GOT3 (cell line): Measurements from ENCODE around the gene BTF3L4.
"Not testable (repeated sequence)": the region's sequence is repeated elsewhere in the genome, so short reads cannot be mapped to it uniquely, and the experiment has no call there.

Experiments
- DNase-seq: peaks from one replicate; lab custom pipeline; 2025; ENCODE audit warnings: mixed read lengths; lab: John Stamatoyannopoulos, UW

Gene BTF3L4

DNA sequence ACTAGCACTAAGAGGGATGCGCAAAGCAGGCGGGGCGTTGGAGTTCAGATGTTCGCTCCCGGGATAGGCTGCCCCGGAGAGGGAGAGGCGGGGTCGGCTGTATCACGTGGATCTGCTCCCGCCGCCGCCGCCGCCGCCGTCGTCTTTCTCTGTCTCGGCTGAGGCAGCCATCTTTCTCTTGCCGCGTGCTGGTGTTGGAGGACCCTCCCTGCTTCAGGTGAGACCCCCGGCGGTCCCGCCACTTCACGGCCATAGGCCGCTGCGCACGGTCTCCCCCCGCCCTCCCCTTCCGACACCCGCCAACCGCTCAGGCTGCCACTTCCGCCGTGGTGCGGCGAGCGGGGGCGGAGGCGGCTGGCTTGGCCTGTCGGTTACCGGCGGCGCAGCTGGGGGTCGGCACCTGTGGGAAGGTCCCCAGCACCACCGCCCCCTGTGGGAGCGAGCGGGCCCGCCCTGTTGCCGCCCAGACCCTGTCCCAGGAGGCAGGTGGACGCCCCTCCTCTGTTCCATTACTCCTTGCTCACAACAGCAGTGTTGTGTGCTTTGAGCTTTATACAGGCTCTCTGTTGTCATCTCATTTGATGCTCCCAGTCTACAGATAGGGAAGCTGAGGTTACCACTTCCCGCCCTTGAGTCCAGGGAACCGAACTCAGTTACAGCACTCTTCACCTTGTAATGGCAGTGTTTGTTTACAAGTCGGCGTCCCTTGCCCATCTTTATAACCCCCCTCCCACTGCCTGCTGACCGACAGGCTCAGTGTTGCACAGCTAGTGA is at the start of gene BTF3L4:
TSS of gene BTF3L4 (plus strand) at position 133 of the 774 bp plus-strand sequence. CDS start 3,553 bp downstream, outside the sequence.
- DNase-seq = peak; percentile 69

- no peak for DNase-seq
Observed at GRCh38 chr1:52007215-52008002, 48.7 kb upstream of the BTF3L4 start.

- no peak for DNase-seq
Observed at GRCh38 chr1:52008071-52008809, 47.9 kb upstream of the BTF3L4 start.

DNA sequence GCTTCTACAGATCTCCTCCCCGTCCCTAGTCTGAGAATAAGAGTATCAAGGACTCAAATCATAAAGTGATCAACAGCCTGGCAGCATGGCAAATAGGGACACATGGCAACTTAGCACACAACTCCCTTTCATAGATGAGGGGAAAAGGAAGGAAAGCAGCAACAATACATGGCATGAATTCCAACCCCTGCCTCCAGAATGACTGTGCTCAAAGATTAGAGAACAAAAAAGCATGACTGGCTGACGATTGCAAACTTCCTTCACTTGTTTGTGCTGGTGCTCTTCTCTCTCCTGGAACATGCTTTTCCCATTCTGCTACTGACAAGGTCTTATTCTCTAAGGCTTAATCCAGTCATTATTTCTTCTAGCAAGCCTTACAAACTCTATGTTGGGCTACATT is 34.0 kb upstream of the BTF3L4 start:
- DNase-seq = no peak

DNA sequence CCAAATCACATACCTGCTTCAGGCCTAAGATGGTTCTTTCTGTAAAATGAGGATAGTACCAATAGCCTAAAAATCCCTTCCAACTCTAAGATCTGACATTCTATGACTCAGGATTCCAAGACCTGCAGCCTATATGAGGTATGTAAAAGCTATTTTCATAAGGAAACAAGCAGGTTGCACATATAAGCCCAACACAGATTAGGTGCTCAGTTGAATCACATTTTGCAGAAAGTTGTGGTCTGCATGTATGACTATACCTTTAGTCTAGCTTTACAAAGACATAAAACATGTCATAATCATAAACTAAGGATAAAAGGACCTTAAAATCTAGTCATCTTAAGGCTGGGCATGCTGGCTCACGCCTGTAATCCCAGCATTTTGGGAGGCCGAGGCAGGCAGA is 29.8 kb upstream of the BTF3L4 start:
- no peak for DNase-seq

DNA sequence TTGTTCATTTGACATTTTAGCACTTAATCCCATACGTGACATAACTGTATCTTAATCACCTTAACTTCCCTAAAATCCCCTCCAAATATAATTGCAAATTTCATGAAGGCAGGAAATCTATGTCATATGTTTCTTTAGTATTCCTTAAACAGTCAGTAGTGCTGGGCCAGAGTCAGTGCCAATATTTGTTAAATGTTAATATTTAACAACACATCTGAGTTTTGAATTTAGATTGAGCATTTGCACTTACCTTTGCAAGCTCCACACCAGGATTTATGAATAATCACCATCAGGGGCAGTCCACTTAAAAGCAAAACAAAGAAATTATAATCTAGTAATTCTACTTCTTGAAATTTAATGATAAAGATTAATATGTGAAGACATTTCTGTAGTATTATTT is 27.8 kb upstream of the BTF3L4 start:
- no peak for DNase-seq

DNA sequence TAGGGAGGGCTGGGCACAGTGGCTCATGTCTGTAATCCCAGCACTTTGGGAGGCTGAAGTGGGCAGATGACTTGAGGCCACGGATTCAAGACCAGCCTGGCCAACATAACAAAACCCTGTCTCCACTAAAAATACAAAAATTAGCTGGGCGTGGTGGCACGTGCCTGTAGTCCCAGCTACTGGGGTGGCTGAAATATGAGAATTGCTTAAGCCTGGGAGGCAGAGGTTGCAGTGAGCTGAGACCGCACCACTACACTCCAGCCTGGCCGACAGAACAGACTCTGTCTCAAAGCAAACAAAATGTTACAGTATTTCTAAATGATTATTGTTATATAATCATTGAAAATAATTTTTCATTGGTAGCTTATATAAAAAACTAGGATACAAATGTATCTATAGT is 27.3 kb upstream of the BTF3L4 start:
- DNase-seq = not testable (repeated sequence)

GRCh38 chr1:52032124-52032784 is 23.8 kb upstream of the BTF3L4 start:
- no peak for DNase-seq

DNA sequence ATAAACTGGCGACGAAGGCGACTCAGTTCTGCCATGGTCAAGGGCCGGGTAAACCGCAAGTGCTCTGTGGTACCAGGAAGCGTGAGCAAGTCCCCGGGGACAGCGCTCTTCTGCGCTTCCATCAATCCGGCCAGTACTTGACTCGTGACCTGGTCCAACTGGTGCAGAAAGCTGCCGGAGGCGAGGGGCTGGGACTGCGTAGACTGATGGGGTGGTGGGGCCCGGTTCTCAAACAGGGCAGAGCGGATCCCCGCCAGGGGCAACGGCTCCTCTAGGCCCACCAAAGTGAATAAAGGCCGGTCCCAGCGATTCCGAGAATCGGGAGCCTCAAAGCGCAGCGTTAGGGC is 23.3 kb upstream of the BTF3L4 start:
- DNase-seq = peak; percentile 25

DNA sequence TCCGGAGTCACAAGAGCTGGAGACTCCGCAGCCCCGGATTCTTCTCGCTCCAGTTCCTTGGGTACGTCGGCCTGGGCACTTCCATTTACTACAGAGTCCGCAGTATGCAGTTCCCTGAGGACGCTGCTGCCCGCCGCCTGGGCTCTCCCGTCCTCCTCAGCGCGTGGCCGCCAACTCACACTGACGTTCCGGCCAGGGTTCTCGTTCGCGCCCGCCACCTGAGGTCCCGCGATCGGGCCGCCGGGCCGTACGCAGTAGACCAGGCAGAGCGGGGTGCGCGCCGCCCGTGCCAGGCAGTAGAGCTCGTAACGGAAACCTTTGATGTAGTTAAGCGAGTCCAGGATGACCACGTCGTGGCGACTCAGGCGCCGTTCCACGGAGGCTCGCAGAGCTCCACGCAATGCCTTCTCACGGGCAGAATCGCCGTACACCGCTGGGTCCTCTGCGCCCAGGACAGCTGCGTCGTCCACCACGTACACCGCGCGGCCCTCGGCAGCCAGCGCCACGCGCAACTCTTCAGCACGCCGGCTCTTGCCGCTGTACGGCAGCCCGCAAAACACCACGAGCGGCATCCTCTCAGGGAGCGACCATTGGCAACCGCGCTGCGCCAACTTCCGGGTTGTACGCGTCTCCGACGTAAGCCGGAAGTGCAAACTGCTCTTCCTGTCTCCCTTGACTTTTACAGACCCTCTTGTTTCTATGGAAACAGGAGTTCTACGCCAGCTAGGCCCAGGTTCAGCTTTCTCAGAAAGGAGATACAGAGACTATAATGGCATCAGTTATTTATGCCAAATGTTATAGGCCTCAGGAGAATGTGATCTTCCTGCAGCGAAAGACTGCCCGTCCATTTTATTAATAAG is 22.7 kb upstream of the BTF3L4 start, which contains the start of gene KTI12:
TSS of gene KTI12 (minus strand) at position 621 of the 860 bp plus-strand sequence. CDS start at position 572, 49 bp downstream.
- DNase-seq = peak; percentile 59

- no peak for DNase-seq
Observed at GRCh38 chr1:52034050-52034384, 22.1 kb upstream of the BTF3L4 start.

DNA sequence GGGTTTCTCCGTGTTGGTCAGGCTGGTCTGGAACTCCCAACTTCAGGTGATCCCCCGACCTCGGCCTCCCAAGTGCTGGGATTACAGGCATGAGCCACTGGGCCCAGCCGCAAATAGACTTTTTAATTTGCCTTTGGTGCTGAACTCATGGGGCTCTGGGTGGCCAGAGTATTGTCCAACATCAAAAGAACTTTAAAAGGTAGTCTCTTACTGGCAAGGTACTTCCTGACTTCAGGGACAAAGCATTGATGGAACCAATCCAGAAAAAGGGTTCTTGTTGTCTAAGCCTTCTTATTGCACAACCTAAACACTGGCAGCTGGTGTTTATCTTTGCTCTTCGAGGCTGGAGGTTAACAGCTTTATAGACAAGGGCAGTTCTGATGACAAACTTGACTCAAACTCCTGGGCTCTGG is 18.7 kb upstream of the BTF3L4 start:
- DNase-seq = no peak

DNA sequence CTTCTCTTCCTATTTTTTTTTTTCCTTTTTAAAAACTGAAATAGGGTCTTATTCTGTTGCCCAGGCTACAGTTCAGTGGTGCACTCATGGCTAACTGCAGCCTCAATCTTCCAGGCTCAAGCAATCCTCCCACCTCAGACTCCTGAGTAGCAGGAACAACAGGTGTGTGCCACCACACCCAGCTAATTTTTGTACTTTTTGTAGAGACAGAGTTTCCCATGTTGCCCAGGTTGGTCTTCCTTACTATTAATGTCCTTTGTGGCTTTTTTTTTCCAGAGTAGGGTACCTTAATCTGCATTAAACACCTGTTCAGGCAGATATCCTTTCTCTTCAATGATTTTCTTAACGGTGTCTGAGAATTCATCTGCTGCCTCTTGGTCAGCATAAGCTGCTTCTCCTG is 18.2 kb upstream of the BTF3L4 start:
- DNase-seq = no peak

DNA sequence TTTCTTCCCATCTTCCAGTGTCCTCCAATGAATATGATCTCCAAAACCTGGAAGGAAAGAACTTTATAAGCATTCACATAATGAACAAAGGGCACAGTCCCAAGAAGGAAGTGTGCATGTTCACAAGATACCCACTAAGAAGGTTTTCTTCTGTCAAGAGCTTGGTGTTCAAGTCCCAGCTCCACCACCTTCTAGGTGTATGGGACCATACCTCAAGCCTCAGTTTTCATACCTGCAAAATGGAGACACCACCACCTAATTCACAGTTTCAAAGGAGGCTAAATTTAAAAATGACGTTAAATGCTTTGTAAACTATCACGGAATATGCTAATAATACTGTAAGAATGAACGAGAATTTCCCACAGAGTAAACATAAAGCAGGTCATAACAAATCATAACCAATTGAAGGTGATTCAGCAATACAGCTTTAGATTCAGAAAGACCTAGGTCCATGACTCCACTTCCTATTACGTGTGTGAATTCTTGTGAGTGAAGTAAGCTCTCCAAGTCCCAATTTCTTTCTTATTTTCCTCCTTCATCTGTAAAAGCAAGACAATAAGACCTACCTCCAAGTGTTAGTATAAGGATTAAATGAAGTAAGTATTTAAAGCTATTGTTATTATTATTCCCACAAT is 14.4 kb upstream of the BTF3L4 start:
- no peak for DNase-seq

DNA sequence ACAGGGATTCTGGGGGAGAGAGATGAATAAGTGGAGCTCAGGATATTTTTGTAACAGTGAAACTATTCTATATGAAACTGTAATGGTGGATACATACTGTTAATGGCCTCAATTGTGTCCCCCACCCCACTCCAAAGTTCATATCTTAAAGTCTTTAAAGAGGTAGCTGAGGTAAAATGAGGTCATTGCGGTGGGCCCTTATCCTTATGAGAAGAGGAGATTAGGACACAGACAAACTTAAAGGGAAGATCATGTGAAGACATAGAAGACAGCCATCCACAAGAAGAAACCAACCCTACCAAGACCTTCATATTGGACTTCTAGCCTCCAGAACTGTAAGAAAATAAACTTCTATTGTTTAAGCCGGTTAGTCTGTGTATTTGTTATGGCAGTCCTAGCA is 10.9 kb upstream of the BTF3L4 start:
- no peak for DNase-seq

DNA sequence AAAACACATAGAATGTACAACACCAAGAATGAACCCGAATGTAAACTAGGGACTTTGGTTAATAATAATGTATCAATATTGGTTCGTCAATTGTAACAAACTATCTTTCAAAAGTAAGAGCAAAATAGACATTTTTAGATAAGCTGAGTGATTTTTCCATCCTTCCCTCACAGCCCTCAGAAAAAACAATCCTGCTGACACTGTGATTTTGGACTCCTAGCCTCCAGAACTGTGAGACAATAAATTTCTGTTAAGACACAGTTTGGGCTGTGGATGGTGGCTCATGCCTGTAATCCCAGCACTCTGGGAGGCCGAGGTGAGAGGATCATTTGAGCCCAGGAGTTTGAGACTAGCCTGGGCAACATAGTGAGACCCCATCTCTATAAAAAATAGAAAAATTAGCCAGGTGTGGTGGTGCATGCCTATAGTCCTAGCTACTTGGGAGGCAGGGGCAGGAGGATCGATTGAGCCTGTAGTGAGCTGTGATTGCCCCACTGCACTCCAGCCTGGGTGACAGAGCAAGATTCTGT is 10.4 kb upstream of the BTF3L4 start:
- DNase-seq = not testable (repeated sequence)

GRCh38 chr1:52049337-52049736 is 6.8 kb upstream of the BTF3L4 start:
- not testable (repeated sequence) for DNase-seq

DNA sequence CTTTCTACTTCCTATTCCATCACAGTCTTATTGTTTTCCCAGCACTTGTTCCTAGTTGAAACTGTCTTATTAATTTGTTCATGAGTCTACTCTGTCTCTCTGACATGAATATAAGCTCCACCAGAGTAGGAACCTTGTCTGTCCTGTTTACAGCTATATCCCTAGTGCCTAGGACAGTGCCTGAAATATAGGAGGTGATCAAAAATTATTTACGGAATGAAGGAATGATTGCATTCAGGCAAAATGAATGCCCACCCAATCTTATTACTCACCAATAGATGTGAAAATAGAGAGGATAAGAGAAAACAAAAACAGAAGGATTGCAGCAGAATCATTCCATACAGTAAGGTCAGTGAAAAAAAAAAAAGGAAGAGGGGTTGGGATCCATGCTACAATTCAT is 2.2 kb upstream of the BTF3L4 start:
- no peak for DNase-seq

GRCh38 chr1:52054496-52055065 is 1.5 kb upstream of the BTF3L4 start:
- DNase-seq = no peak
